GM21390 (cell line): ENCODE results near the gene TMBIM4.

Experiments used
- ATAC-seq: cut with Tn5 transposase; IDR thresholded peaks from one replicate; pipeline ENCODE4 v1.9.1; 2021; ENCODE audit not compliant: unreplicated experiment

The TMBIM4 gene

DNA sequence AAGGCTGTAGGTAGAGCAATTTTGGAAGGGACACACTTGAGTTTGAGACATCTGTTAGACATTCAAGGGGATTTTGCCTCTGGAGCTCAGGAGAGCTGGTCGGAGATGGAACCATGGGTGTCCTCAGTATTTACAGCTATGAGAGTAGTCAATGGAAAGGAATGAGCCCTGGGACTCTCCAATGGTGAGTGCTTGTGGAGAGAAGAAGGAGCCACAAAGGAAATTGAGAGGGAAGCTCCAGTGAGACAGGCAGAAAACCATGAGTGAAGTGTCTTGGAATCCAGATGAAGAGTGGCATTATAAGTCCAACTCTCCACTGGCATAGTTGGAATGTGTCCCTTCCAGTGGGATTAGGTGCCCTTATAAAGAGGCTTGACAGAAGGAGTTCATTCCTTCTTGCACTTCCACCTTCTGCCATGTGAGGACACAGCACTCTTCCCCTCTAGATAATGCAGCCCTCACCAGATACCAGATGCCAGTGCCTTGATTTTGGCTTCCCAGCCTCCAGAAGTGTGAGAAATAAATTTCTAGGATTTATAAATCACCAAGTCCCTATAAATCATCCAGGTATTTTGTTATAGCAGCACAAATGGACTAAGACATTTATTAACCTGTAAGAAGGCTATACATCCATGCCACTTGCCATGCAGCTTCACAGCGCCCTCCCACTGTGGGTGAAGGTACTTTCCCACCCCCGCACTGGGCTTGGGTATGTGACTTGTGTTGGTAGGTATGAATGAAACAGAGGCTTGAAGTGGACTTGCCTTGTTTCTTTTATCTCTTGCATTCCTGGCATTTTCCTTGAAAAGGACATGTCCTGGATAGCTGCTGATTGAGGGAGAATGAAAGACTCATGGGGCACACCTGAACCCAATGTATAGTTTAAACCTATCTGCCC lies 66.5 kb downstream of the TMBIM4 start:
- no peak for ATAC-seq

DNA sequence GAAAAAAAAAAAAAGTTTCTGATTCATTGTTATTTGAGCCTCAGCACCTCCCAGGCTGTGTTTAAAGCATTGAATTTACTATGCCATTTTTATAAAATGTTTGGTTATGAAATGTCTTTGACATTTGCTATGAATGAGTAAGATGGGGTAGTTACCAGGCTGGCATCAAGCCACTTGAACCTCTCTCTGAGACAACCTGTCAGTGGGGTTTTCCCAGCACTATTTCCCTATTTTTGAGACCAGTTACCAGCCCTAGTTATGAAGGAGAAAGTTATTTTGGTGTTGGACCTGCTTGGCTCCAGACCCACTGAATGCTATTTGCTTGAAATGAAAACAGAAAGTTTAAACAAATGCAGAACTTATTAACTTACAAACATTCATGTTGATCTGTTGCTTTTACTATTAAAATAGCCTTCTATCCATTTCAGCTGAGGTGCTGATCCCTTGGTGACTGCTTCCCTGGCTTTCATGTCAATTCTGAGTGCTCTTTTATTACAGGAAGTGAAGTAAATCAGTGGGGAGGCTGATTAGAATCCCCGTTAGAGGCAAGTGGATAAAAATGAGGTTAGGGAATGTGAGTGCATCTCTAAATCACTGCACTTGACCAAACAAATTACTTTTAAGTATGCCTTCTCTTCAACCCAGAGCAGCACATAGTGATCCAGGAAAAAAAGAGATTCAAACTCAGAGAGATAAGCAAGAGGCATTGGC lies 77.1 kb downstream of the TMBIM4 start:
- ATAC-seq: peak; percentile 54

DNA sequence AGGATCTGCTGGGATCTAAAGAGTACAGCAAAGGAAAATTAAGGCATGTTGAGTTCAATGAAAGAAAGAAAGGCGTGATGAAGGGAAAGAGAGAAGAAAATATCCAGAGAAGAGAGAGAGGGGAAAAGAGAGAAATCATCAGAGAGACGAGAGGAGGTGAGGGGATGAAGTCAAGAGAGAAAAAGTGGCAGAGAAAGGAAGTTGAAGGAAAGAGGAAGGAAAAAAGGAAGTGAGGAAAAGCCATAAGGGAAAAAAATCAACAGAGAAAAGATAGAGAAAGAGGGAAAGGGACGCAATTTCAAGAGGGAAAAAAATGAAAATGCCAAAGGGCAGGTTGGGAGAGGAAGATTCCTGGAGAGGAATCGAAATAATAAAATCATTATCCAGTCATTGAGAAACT lies 79.6 kb downstream of the TMBIM4 start:
- ATAC-seq: no peak

DNA sequence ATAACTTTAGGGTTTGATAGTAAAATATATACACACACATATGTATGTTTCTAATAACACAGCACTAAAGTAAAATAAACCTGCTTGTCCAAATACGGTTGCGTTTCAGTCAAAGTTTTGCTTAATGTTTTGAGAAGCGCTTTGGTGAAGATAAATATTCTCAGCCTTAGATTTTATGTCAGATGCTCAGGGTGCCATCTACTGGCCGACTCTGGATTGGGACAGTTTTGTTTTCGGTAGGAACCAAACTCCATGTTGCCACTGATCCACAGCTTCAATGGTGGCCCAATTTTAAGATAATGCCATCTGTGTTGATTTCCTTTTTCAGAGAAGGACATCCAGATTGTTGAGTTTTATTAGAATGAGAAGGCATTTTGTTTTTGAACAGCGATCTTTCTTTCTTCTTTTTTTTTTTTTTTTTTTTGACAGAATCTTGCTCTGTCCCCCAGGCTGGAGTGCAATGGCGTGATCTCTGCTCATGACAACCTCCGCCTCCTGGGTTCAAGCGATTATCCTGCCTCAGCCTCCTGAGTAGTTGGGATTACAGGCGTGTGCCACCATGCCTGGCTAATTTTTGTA lies 82.3 kb downstream of the TMBIM4 start:
- no peak for ATAC-seq

DNA sequence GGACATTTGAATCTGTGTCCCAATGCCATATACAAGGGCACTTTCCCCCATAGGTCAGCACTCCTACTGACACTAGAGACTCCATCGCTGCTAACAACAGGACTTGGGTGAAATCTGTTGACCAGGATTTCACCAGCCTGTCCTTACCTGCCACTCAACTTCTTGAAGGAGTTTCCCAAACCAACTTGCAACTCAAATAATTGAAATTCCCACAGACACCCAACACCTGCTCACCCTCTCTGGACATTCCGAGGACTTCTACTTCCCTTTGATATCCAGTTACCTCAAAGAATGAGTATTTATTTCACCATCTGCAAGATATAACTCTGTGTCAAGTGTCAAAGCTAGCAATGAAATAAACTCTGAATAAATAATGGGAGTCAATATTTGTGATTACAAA lies 83.8 kb downstream of the TMBIM4 start:
- ATAC-seq: no peak
